Esophagus muscularis mucosa (tissue), 3 donors: ENCODE measurements around the gene ECI2.

ENCODE experiments used
- POLR2A ChIP-seq: fragments of 450-650 bp; IDR thresholded peaks from one replicate; pipeline ENCODE4 v1.6.1; 2017; ENCODE audit warnings: antibody characterized with exemption, moderate library complexity, mild to moderate bottlenecking, low read depth
- TF ChIP-seq, protein P1 (sequence below), 3 experiments: fragments of 200-600 bp in 2 of 3; fragments of 450-650 bp in 1 of 3; sonication (generic) in 2 of 3; IDR thresholded peaks; one replicate each; pipeline ENCODE4 v1.5.1; 2017 to 2019; ENCODE audit warnings: antibody characterized with exemption in 3 of 3, mild to moderate bottlenecking in 2 of 3, moderate library complexity in 1 of 3

DNA sequence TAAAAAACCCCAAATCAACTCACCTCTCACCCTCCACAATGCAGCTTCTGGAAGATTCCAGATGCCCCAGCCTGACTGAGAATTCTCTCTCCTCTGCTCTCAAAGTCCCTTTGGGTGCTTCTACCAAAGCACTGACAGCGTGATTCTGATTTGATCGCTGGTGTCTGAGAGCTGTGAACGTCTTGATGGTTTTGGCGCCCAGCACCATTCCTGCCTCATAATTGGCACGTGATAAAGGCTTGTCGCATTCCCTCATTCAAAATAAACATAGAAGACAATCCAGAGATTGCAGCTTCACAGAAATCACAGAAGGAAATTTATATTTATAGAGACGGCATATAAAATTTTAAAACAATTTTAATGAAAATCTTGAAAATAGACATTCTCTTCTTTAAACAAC lies 24.1 kb upstream of the ECI2 start:
- TF ChIP-seq POLR2A = no peak
- TF ChIP-seq, protein P1, sequence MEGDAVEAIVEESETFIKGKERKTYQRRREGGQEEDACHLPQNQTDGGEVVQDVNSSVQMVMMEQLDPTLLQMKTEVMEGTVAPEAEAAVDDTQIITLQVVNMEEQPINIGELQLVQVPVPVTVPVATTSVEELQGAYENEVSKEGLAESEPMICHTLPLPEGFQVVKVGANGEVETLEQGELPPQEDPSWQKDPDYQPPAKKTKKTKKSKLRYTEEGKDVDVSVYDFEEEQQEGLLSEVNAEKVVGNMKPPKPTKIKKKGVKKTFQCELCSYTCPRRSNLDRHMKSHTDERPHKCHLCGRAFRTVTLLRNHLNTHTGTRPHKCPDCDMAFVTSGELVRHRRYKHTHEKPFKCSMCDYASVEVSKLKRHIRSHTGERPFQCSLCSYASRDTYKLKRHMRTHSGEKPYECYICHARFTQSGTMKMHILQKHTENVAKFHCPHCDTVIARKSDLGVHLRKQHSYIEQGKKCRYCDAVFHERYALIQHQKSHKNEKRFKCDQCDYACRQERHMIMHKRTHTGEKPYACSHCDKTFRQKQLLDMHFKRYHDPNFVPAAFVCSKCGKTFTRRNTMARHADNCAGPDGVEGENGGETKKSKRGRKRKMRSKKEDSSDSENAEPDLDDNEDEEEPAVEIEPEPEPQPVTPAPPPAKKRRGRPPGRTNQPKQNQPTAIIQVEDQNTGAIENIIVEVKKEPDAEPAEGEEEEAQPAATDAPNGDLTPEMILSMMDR (IDR thresholded peaks at IDR 0.05) = no peak
